ENCODE data around the gene GPR179. TPM values are rescaled to one million over a fixed set of nuclear protein-coding genes. Genes with fewer than 3 reads are reported as not detected.
A peak's percentile ranks its signal among the peaks of the same experiment; 100 is the strongest.

The GPR179 gene
- total RNA-seq, 2 experiments from 2014 or later: 0.07 TPM; not detected in 1

DNA sequence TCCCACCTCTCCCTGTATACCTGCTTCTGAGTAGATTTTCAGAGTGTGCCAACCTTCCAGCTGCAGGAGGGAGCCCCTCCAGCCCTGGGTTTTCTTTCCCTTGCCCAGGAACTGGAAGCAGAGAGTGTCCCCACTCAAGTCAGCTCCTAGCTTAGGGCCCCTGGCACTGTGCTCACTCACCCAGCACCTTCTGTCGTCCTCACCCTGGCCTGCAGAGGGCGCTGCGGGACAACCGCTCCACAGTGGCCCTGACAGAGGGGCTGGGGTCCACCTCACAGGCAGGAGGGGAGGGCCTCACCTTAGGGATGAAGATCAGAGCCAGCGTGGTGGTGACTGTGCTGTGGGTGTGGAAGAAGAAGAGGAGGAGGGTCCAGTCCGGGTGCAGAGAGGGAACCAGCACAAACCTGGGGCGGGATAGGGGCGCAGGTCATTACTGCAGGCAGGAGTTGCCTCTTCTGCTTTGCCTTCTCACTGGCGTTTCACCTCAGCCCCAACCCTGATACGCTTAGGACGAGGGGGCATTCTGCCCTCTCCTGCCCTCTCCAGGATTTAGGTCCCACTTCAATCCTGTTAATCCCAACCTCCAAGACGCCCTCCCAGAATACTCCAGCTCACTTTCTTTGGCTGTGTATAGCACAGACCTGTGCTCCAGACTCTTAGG lies 10.0 kb downstream of the GPR179 start:
- H3K4me3 Mint-ChIP-seq: no peak overlapping the region
- no peaks in the 10 kb centered on the region for H3K27me3 Mint-ChIP-seq
- DNase-seq: peak; percentile 77
- no peaks in the 10 kb centered on the region for H3K4me1 Mint-ChIP-seq (ENCODE audit: low read depth)
- H3K27ac Mint-ChIP-seq: no peak overlapping the region
- ChIA-PET CTCF (interaction anchor here (0.6 to 6.5 kb wide), 15 partner anchors 10 to 248 kb away, joined by 3 to 49 read pairs (median 3); partner anchors contain the start of genes GPR179 and SOCS7), POLR2A (no interaction called here)
- H3K9me3 Mint-ChIP-seq: no peaks in the 10 kb centered on the region
- peak; percentile 91 for ATAC-seq
- H3K36me3 Mint-ChIP-seq (ENCODE audit: low read depth): no peaks in the 10 kb centered on the region
- TF ChIP-seq, protein P1, sequence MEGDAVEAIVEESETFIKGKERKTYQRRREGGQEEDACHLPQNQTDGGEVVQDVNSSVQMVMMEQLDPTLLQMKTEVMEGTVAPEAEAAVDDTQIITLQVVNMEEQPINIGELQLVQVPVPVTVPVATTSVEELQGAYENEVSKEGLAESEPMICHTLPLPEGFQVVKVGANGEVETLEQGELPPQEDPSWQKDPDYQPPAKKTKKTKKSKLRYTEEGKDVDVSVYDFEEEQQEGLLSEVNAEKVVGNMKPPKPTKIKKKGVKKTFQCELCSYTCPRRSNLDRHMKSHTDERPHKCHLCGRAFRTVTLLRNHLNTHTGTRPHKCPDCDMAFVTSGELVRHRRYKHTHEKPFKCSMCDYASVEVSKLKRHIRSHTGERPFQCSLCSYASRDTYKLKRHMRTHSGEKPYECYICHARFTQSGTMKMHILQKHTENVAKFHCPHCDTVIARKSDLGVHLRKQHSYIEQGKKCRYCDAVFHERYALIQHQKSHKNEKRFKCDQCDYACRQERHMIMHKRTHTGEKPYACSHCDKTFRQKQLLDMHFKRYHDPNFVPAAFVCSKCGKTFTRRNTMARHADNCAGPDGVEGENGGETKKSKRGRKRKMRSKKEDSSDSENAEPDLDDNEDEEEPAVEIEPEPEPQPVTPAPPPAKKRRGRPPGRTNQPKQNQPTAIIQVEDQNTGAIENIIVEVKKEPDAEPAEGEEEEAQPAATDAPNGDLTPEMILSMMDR (IDR thresholded peaks at IDR 0.05): peak; percentile 82
- intact Hi-C loops (cut with micrococcal nuclease): no loop called here

DNA sequence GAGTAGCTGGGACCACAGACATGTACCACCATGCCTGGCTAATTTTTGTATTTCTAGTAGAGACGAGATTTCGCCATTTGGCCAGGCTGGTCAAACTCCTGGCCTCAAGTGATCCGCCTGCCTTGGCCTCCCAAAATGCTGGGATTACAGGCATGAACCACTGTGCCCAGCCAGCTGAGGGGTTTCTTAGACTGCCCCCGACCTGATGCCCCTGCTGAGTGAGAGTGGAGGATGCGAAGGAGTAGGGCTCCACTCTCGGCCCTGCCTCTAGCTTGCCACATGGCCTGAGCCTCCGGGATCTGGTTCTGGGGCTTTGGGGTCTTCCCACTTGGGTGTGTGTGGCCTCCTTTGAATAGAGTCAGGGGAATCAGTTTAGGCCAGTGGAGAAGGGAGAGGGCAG lies 11.0 kb downstream of the GPR179 start:
- DNase-seq: no peak
- Mint-ChIP-seq H3K9me3 (no peaks in the 10 kb centered on the region), H3K27me3 (no peaks in the 10 kb centered on the region), H3K36me3 (ENCODE audit: low read depth) (no peaks in the 10 kb centered on the region), H3K27ac (no peak overlapping the region), H3K4me3 (no peak overlapping the region), H3K4me1 (ENCODE audit: low read depth) (no peaks in the 10 kb centered on the region)
- TF ChIP-seq, protein P1 (IDR thresholded peaks at IDR 0.05): no peak
- no peak for ATAC-seq
- ChIA-PET CTCF (interaction anchor here (1.0 to 6.5 kb wide), 9 partner anchors 10 to 250 kb away, joined by 3 to 49 read pairs (median 3); no protein-coding TSS in a partner anchor), POLR2A (no interaction called here)
- intact Hi-C loops (cut with micrococcal nuclease): no loop called here

DNA sequence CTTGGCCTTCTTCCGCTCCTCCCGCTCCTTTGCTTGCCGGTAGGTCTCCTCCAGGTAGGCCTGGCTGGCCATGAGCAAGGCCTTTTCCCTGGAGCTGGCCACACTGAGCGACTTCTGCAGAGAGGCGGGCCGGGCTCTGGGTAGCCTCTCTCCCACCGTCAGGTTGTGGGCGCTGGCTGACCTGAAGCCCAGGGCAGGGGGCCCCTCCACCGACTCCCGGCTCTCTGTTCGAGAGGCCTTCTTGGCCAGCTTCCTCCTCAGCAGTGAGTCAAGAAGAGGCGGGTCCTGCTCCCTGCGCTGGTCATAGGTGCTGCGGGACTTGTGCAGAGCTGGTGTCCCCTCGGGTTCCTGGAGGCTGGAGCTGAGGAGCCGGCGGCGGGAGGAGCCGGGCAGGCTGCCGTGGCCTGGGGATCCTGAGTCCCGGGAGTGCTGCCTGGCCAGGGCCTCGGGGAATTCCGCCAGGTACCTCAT lies 12.8 kb downstream of the GPR179 start:
- DNase-seq: no peak
- no peak for ATAC-seq
- Mint-ChIP-seq H3K9me3 (no peaks in the 10 kb centered on the region), H3K36me3 (ENCODE audit: low read depth) (no peaks in the 10 kb centered on the region), H3K4me3 (no peak overlapping the region), H3K27ac (no peak overlapping the region), H3K4me1 (ENCODE audit: low read depth) (peaks cover 2% of the 10 kb centered on the region), H3K27me3 (no peaks in the 10 kb centered on the region)
- POLR2A ChIA-PET: interaction anchor here (0.9 kb wide), 1 partner anchor 14 kb away, joined by 3 read pairs; no protein-coding TSS in a partner anchor
- CTCF ChIA-PET: interaction anchor here (1.5 to 6.5 kb wide), 5 partner anchors 8 to 83 kb away, joined by 3 to 49 read pairs (median 17); no protein-coding TSS in a partner anchor
- intact Hi-C loops (cut with micrococcal nuclease): no loop called here
- TF ChIP-seq, protein P1 (IDR thresholded peaks at IDR 0.05): no peak

DNA sequence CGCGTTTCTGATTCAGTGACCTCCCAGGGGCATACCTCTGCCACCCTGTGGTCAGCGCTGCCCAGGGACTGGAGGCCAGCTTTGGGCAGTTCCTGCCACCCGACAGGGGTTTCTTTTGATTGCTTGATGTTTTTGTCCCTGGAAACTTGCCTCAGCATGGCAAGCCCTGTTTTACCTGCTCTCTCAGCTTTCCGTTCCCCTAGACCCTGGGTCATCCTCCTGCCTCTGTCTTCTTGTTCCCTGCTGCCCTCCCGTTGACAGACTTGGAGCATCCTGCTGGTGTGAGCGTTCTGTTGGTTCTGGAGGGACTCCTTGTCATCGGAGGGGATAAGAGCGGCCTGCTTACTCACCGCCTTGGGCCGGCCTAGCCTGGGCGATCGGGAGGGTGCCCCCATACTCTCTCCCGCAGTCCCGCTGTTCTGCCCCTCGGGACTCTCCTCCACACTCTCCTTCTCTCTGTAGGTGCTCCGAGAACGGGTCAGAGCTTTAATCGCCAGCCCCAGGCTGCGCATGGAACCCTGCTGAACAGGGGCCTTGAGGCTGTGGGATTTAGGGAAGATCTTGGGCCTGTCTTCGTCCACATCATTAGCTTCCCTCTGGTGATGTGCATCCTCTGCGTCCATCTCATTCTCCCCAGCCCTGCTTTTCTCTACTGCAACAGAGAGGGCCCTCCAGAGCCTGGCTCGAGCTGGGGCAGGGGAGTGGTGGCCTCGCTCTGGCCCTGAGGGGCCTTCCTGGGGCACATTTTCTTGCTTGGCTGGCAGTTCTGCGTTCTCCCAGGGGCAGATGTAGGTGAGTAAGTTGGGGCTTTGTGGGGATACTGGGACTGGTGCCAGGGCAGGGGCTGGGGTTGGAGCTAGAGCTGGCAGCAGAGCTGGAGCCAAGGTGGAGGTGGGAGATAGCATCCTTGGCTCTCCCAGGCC lies 13.7 kb downstream of the GPR179 start:
- Mint-ChIP-seq H3K36me3 (ENCODE audit: low read depth) (no peaks in the 10 kb centered on the region), H3K9me3 (no peaks in the 10 kb centered on the region), H3K27ac (no peak overlapping the region), H3K27me3 (no peaks in the 10 kb centered on the region), H3K4me1 (ENCODE audit: low read depth) (peaks cover 4% of the 10 kb centered on the region), H3K4me3 (no peak overlapping the region)
- ChIA-PET CTCF (interaction anchor here (3.4 to 6.5 kb wide), 3 partner anchors 7 to 84 kb away, joined by 17 to 49 read pairs (median 31); no protein-coding TSS in a partner anchor), POLR2A (no interaction called here)
- ATAC-seq: no peak
- intact Hi-C loops (cut with micrococcal nuclease): no loop called here
- DNase-seq: no peak
- TF ChIP-seq, protein P1 (IDR thresholded peaks at IDR 0.05): no peak

Data from activated CD8-positive, alpha-beta T cell treated with anti-CD3 and anti-CD28 coated beads for 36 hours (primary cell).